Measurements from ENCODE around the gene PPP1R36. TPM values are rescaled to one million over a fixed set of nuclear protein-coding genes. Genes with fewer than 3 reads are reported as not detected.

The PPP1R36 gene
- total RNA-seq, 1 experiment from 2014 or later, result 0.50 TPM

- no peak overlapping the region for H3K56ac ChIP-seq (ENCODE audit: insufficient read length, low read depth, low read length)
Observed at GRCh38 chr14:64500088-64500487, 49.7 kb upstream of the PPP1R36 start.

More at GRCh38 chr14:64500088-64500487, 49.7 kb upstream of the PPP1R36 start:
- Histone ChIP-seq H3K9me3 (ENCODE audit: control insufficient read depth, low read depth, low read length) (no peaks in the 10 kb centered on the region), H2BK15ac (ENCODE audit: low read depth, low read length) (no peak overlapping the region), H2AFZ (ENCODE audit: low read length) (no peak overlapping the region), H3K79me2 (ENCODE audit: insufficient read depth, low read length) (peaks cover 2% of the 10 kb centered on the region; the same call in 1 of the 2 replicates), H3K27ac (ENCODE audit: insufficient read length, low read depth, low read length) (no peak overlapping the region), H3K4me1 (ENCODE audit: insufficient read depth, low read length) (no peaks in the 10 kb centered on the region; the same call in 1 of the 2 replicates), H3K9ac (ENCODE audit: extremely low read depth, insufficient read length, low read length) (no peak overlapping the region), H2BK12ac (ENCODE audit: insufficient read length, low read depth, low read length) (no peak overlapping the region), H3K4ac (ENCODE audit: low read depth, low read length) (no peak overlapping the region), H3K27me3 (ENCODE audit: insufficient read depth, low read length) (no peaks in the 10 kb centered on the region), H2BK20ac (ENCODE audit: low read depth, low read length, poor library complexity, severe bottlenecking) (no peak overlapping the region), H4K20me1 (ENCODE audit: control insufficient read depth, insufficient read depth, insufficient read length) (no peaks in the 10 kb centered on the region), H4K8ac (replicated peaks; ENCODE audit: insufficient read length, low read depth, low read length) (no peak overlapping the region), H4K91ac (ENCODE audit: insufficient read length, low read depth, low read length) (no peak overlapping the region), H3K18ac (ENCODE audit: insufficient read length, low read depth, low read length) (no peak overlapping the region), H3K79me1 (ENCODE audit: insufficient read depth, low read depth, low read length, poor library complexity, severe bottlenecking) (no peaks in the 10 kb centered on the region), H2BK5ac (ENCODE audit: insufficient read length, low read length) (no peak overlapping the region), H4K5ac (ENCODE audit: insufficient read length, low read depth, low read length) (no peak overlapping the region), H3T11ph (ENCODE audit: low read length) (no peak overlapping the region), H3K23me2 (ENCODE audit: insufficient read length, low read depth, low read length, poor library complexity, severe bottlenecking) (peaks cover 9% of the 10 kb centered on the region), H3K23ac (ENCODE audit: insufficient read length, low read depth, low read length) (no peak overlapping the region), H2BK120ac (ENCODE audit: low read depth, low read length, poor library complexity, severe bottlenecking) (no peak overlapping the region), H3K4me2 (ENCODE audit: insufficient read depth, insufficient read length, low read length) (no peak overlapping the region), H3K14ac (ENCODE audit: insufficient read depth, low read length) (no peak overlapping the region), H2AK5ac (ENCODE audit: insufficient read length, low read length) (no peak overlapping the region)
- WGBS (ENCODE audit: extremely low coverage, insufficient read length, low lambda C conversion rate), result no CpG with 5 or more reads among the region's 1 CpG
- Mint-ChIP-seq H3K27me3 (ENCODE audit: low read depth) (no peaks in the 10 kb centered on the region), H3K4me1 (peaks cover 18% of the 10 kb centered on the region in 2 experiments), H3K9me3 (no peaks in the 10 kb centered on the region), H3K36me3 (ENCODE audit: insufficient read depth in 1 of 3, low read depth in 3 of 3) (peaks cover 7 to 14% (median 13%) of the 10 kb centered on the region in 3 experiments; a peak in 6 of 7 replicates), H3K4me3 (no peak overlapping the region), H3K27ac (peak overlapping the region in 1 of 3 experiments; percentile 58; a peak in 1 of 7 replicates)
- TF ChIP-seq CTCF (conservative IDR thresholded peaks at IDR 0.05), result no peak
- no peak for DNase-seq

Measured in H9 (cell line).